Naive B cell (primary cell): ENCODE results near the gene SNX24. TPM values are rescaled to one million over a fixed set of nuclear protein-coding genes. Genes with fewer than 3 reads are reported as not detected.

Experiments used
- ATAC-seq, 2 donors: fragments of 150-1000 bp; cut with Tn5 transposase; 2 replicates each; pipeline ENCODE4 v1.10.0; 2021; ENCODE audit warnings: low read depth in 2 of 2, mild to moderate bottlenecking in 2 of 2, moderate library complexity in 2 of 2
- DNase-seq: peaks from one replicate; pipeline ENCODE4 v3.0.0; 2022
- H3K27ac Mint-ChIP-seq, 6 donors: one replicate each; pipeline ENCODE4 v1.8.0; 2020 to 2022; ENCODE audit warnings: mild to moderate bottlenecking in 6 of 6, mixed read lengths in 6 of 6, moderate library complexity in 5 of 6, inconsistent platforms in 2 of 6
- H3K27me3 Mint-ChIP-seq, 3 donors: one replicate each; pipeline ENCODE4 v1.8.0; 2021 to 2022; ENCODE audit warnings: mixed read lengths in 3 of 3, mild to moderate bottlenecking in 1 of 3
- H3K36me3 Mint-ChIP-seq, 2 donors: one replicate each; pipeline ENCODE4 v1.8.0; 2020 to 2022; ENCODE audit warnings: mixed read lengths in 2 of 2, inconsistent platforms in 1 of 2, mild to moderate bottlenecking in 1 of 2
- H3K4me1 Mint-ChIP-seq, 3 donors: one replicate each; pipeline ENCODE4 v1.8.0; 2020 to 2022; ENCODE audit warnings: mixed read lengths in 3 of 3, inconsistent platforms in 1 of 3, mild to moderate bottlenecking in 1 of 3, moderate library complexity in 1 of 3
- H3K4me3 Mint-ChIP-seq, 8 donors: one replicate each; pipeline ENCODE4 v1.8.0; 2020 to 2022; ENCODE audit warnings: mild to moderate bottlenecking in 8 of 8, mixed read lengths in 8 of 8, moderate library complexity in 8 of 8, inconsistent platforms in 2 of 8
- H3K9me3 Mint-ChIP-seq, 7 donors: one replicate each; pipeline ENCODE4 v1.8.0; 2020 to 2022; ENCODE audit warnings: mixed read lengths in 7 of 7, mild to moderate bottlenecking in 5 of 7, inconsistent platforms in 2 of 7, moderate library complexity in 1 of 7
- polyA plus RNA-seq, 6 donors: library from polyadenylated mRNA; unstranded; fragments of 300-500 nt; fragmentation: Illumina TruSeq; gene quantifications; one replicate each; pipeline ENCODE4 v1.2.3, GENCODE V29; 2021; ENCODE audit warnings: low read depth in 6 of 6

SNX24 gene, protein sequence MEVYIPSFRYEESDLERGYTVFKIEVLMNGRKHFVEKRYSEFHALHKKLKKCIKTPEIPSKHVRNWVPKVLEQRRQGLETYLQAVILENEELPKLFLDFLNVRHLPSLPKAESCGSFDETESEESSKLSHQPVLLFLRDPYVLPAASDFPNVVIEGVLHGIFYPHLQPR
- polyA plus RNA-seq = 1 to 10 TPM in 4 of 6 donors, under 1 TPM in 2; 0.65 to 2.9 (median 2.1) TPM

DNA sequence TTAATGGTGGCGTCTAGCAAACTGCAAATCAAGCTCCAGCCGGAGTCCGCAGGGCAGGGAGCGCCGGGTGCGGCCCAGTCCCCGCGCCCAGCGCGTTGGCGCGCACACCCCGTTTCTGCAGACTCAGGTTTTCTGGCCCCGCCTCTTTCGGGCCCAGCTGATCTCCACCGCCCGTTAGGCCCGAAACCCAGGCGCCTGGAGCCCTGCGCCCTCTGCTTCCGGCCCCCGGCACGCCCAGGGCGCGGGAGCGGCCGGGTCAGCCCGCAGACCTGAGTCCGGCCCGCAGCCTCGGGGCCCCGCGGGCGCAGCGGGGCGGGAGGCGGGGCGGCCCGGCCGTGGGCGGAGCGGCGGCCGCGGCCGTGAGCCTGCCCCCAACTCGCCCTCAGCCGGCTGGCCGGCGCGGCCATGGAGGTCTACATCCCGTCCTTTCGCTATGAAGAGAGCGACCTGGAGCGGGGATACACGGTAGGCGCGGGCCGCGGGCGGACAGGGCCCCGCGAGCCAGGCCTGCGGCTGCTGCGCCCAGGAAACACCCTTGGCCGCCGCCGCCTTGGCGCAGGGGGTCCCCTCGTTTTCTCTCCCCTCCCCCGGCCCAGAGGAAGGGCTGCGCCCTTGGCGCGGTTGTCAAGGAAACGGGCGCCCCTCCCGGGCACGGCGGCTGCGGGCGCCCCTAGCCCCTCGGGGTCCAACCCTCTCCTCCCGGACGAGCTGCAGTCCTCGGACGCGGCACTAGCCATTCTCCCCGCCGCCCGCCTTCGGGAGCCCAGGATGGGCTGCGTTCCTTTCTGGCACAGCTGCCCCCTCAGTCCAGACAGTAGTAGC, at the start of gene SNX24:
Gene SNX24 (plus strand): TSS at position 385 of the 822 bp plus-strand sequence. CDS start 21 bp downstream, at position 406.
- no peaks in the 10 kb centered on the region for H3K36me3 Mint-ChIP-seq
- H3K4me3 Mint-ChIP-seq = peak within 1 kb of the TSS; percentile 81 to 94 (median 91)
- H3K4me1 Mint-ChIP-seq = peaks cover 20 to 36% (median 34%) of the 10 kb centered on the region in 3 donors
- ATAC-seq = peak; percentile 81 to 84
- DNase-seq = peak; percentile 69
- H3K27ac Mint-ChIP-seq = peak within 1 kb of the TSS; percentile 74 to 95 (median 84)
- H3K9me3 Mint-ChIP-seq = no peaks in the 10 kb centered on the region
- no peaks in the 10 kb centered on the region for H3K27me3 Mint-ChIP-seq

DNA sequence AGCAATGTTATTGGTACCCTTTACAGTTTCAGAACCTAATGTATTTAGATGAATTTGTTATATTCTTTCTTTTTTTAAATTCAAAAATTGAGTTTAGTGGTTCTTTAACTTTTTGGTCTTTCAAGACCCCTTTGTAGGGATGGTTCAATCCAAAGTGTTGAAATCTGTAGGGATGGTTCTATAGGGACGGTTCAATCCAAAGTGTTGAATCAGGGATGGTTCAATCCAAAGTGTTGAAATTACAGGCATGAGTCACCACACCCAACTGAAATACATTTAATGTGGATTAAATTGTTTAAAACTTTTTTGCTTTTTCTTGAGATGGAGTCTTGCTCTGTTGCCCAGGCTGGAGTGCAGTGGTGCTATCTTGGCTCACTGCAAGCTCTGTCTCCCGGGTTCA, 39.9 kb upstream of the SNX24 start:
- no peak overlapping the region for H3K27ac Mint-ChIP-seq
- no peak for DNase-seq
- peaks cover 13 to 24% (median 18%) of the 10 kb centered on the region in 3 donors for H3K4me1 Mint-ChIP-seq
- no peaks in the 10 kb centered on the region for H3K9me3 Mint-ChIP-seq
- peaks cover 16 to 38% of the 10 kb centered on the region in 2 donors for H3K36me3 Mint-ChIP-seq
- no peak for ATAC-seq
- H3K27me3 Mint-ChIP-seq = no peaks in the 10 kb centered on the region
- H3K4me3 Mint-ChIP-seq = no peak overlapping the region

DNA sequence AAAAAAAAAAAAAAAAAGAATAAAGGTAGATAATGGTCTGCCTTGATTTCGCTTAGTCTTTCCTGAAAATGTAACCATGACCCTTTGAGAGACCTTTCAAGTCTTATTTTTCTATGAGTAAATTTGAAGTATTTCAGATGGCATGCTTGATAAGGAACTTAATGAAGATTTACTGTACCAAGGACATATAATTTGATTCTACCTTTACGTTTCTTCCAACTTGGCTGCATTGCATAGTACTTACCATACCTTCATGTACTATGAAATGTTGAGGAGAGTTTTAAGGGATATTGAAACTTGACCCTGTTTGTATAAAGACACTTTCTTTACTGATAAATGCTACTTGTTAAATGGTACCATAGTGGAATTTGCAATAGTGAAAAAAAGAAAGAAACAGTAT, 35.0 kb upstream of the SNX24 start:
- Mint-ChIP-seq H3K27ac (peak overlapping the region in 1 of 6 donors; percentile 38), H3K4me1 (peaks cover 9 to 11% (median 11%) of the 10 kb centered on the region in 3 donors), H3K9me3 (no peaks in the 10 kb centered on the region), H3K27me3 (no peaks in the 10 kb centered on the region), H3K4me3 (no peak overlapping the region), H3K36me3 (peaks cover 10 to 29% of the 10 kb centered on the region in 2 donors)
- no peak for ATAC-seq
- no peak for DNase-seq

DNA sequence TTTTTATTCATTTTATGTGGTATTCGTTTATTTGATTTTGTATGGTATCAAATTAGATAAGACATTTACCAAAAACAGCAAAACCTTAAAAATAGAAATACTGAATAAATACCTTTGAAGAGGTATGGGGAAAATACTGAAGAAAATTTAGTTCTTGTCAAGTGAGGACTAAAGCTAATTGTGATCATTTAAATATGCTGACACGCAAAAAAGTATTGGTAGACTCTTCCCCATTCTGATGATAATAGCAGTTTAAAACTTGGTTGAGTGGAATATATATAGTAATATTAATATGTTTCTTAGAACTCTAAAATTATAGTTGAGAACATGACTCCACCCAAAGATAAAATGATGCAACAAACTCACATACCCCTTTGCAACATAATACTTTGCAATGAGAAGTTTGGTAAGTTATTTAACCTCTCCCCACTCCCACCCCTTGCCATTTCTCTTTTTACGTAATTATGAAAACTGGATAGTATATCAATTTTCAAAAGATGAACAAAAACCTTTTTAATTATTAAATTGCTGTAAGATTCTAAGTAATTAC, 30.1 kb upstream of the SNX24 start:
- H3K4me3 Mint-ChIP-seq = no peak overlapping the region
- H3K9me3 Mint-ChIP-seq = no peaks in the 10 kb centered on the region
- no peaks in the 10 kb centered on the region for H3K27me3 Mint-ChIP-seq
- no peak overlapping the region for H3K27ac Mint-ChIP-seq
- no peak for DNase-seq
- ATAC-seq = no peak
- peaks cover 10 to 13% of the 10 kb centered on the region in 2 donors for H3K36me3 Mint-ChIP-seq
- peaks cover 4 to 9% (median 5%) of the 10 kb centered on the region in 3 donors for H3K4me1 Mint-ChIP-seq

DNA sequence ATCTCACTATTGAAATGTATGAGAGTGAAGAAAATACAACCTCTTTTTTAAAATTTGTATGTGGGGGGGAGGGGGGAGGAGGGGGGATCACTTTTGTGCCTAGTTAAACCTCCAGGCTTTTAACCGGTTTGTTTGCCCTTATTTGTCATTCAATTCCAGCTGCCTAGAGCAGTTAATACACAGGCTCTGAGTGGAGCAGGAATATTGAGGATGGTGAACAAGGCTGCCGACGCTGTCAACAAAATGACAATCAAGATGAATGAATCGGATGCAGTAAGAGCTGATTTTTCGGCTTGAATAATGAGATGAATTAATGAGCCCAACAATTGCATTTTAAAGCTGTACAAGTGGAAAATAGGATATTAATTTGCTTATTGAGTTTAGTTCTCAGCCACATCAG, 28.7 kb upstream of the SNX24 start:
- Mint-ChIP-seq H3K4me3 (no peak overlapping the region), H3K9me3 (no peaks in the 10 kb centered on the region), H3K4me1 (peaks cover 4 to 5% (median 5%) of the 10 kb centered on the region in 3 donors), H3K36me3 (peaks cover 10 to 14% of the 10 kb centered on the region in 2 donors), H3K27ac (peak overlapping the region in 2 of 6 donors; percentile 9 to 54), H3K27me3 (no peaks in the 10 kb centered on the region)
- DNase-seq (no peak), ATAC-seq (no peak)

DNA sequence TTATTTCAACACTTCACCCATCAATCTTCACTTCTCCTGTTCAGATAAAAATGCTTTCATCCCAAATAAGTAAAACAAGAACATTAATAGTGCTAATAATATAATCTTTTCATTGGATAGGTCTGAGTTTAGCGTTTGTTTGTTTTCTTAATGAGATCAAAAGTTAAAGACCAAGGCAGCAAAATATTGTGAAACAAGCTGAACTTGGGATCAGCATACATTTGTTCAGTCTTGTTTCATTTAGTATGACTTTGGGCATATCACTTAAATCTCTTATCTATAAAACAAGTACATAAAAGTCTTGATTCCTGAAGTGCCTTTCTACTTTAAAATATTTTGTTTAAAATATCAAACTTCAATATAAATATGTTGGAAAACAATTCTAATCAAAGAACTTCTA, 13.4 kb upstream of the SNX24 start:
- Mint-ChIP-seq H3K4me3 (peak overlapping the region in 1 of 8 donors; percentile 0), H3K27ac (peak overlapping the region in 2 of 6 donors; percentile 6 to 62), H3K4me1 (peaks cover 0 to 6% (median 6%) of the 10 kb centered on the region in 3 donors), H3K27me3 (no peaks in the 10 kb centered on the region), H3K36me3 (peaks cover 0 to 12% of the 10 kb centered on the region in 2 donors), H3K9me3 (no peaks in the 10 kb centered on the region)
- DNase-seq (no peak), ATAC-seq (no peak)

DNA sequence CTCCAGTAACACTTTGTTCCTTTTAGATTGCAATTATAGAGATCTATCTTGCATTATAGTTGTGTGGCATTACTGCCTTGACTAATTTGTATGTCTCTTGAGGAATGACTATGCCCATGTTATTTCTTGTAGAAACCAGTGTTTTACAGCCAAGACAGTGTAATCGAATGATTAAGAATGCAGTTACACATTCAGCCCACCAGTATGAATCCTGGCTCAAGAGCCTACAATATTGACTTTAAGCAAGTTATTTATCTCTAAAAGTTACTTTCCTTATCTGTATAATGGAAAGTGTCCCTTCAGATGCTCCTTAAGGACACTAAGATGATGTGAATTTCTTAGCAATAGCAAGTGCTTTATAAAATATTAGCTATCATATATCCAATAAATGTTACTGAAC, 9.7 kb upstream of the SNX24 start:
- H3K36me3 Mint-ChIP-seq = no peaks in the 10 kb centered on the region
- H3K9me3 Mint-ChIP-seq = peaks cover 0 to 2% (median 0%) of the 10 kb centered on the region in 7 donors
- H3K27me3 Mint-ChIP-seq = no peaks in the 10 kb centered on the region
- no peak for DNase-seq
- H3K27ac Mint-ChIP-seq = no peak overlapping the region
- ATAC-seq = peak; percentile 32 to 46
- no peak overlapping the region for H3K4me3 Mint-ChIP-seq
- peaks cover 9 to 19% (median 9%) of the 10 kb centered on the region in 3 donors for H3K4me1 Mint-ChIP-seq

DNA sequence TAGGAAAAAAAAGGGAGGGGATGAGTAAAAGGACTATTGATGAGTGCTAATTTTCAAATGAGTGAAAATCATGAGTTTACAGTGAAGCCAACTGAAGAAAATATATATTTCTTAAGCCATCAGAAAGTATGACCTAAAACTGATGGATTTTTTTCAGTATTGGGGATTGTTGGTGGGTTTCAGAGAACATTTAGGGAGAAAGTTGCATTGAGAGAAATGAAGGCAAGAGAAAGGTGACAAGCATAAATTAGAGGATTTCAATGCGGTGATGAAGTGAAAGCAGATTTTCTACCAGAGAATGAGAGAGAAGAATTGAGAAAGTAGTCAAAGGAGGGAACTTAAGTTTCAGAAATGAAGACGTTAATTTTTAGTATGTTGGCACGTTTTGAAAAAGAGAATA, 8.5 kb upstream of the SNX24 start:
- Mint-ChIP-seq H3K27ac (no peak overlapping the region), H3K9me3 (peaks cover 0 to 2% (median 0%) of the 10 kb centered on the region in 7 donors), H3K27me3 (no peaks in the 10 kb centered on the region), H3K4me3 (no peak overlapping the region), H3K4me1 (peaks cover 9 to 21% (median 14%) of the 10 kb centered on the region in 3 donors), H3K36me3 (no peaks in the 10 kb centered on the region)
- no peak for ATAC-seq
- DNase-seq = no peak

DNA sequence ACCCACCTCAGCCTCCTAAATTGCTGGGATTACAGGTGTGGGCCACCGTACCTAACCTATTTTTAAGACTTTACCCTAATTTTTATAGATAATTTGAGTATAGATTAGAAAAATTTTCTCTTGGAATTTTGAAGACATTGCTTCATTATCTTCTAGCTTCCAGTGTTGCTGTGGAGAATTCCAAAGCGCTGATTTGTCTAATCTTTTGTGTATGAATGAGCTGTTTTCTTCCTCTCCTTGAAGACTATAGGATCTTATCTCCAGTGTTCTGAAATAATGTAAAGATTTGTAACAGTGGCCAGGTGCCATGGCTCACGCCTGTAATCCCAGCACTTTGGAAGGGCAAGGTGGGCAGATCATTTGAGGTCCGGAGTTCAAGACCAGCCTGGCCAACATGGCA, 5.7 kb upstream of the SNX24 start:
- no peak overlapping the region for H3K27ac Mint-ChIP-seq
- H3K36me3 Mint-ChIP-seq = no peaks in the 10 kb centered on the region
- H3K27me3 Mint-ChIP-seq = no peaks in the 10 kb centered on the region
- peaks cover 0 to 2% (median 0%) of the 10 kb centered on the region in 7 donors for H3K9me3 Mint-ChIP-seq
- DNase-seq = no peak
- ATAC-seq = no peak
- H3K4me3 Mint-ChIP-seq = peak overlapping the region in 1 of 8 donors; percentile 13
- H3K4me1 Mint-ChIP-seq = peaks cover 11 to 27% (median 26%) of the 10 kb centered on the region in 3 donors

DNA sequence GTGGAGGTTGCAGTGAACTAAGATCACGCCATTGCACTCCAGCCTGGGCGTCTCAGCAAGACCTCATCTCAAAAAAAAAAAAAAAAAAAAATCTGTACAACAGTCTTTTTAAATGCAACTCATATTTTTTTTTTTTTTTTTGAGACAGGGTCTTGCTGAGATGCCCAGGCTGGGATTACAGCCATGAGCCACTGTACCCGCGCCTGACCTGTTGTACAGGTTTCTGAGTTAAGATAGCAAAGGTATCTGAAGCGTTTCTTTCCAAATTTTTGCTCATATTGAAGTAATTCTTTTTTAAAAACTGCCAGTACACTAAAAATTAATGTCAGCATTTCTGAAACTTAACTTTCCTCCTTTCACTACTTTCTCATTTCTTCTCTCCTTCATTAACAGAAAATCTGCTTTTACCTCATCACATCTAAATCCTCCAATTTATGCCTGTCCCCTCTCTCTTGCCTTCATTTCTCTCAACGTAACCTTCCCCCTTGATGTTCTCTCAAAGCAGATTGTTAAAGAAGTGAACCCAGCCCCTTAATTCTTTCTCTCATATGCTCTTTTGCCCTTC, 3.3 kb upstream of the SNX24 start:
- H3K4me1 Mint-ChIP-seq = peaks cover 14 to 40% (median 35%) of the 10 kb centered on the region in 3 donors
- peaks cover 0 to 2% (median 0%) of the 10 kb centered on the region in 7 donors for H3K9me3 Mint-ChIP-seq
- H3K36me3 Mint-ChIP-seq = no peaks in the 10 kb centered on the region
- DNase-seq = no peak
- no peak overlapping the region for H3K4me3 Mint-ChIP-seq
- no peak for ATAC-seq
- H3K27ac Mint-ChIP-seq = no peak overlapping the region
- no peaks in the 10 kb centered on the region for H3K27me3 Mint-ChIP-seq

DNA sequence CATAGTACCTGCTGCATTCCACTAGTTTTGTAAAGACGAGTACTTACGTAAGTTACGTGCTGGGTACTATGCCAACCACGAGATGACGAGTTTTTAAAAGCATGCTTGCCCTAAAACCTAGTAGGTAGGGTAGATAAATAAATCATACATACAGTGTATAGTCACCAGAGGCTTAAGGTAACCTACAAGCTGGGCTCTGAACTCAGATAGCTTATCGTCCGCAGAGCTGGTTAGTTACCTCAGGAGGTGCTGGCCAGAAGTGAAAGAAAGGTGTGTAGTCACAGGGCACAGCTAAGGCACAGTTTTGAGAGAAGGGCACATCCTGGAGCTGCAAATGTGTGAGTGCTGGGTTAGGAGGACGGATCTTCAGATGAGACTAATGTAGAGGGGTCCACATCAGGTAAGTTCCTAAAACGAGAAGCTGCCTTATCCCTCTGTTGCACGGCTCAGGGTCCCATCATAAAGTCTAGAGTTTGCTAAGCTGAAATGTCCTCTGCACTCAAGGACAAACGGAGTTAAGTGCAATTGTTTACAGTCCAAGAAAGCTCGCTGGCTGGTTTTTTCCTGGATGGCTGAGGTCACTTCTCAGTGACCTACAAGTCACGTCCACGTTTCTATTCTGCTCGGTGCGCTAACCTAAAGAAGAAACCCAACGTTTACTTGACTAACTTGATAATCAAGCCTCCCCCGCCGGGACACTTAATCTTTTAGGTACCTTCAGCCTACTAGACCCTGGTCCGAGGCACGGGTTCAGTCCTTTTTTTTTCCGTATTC, 1.1 kb upstream of the SNX24 start:
- peak overlapping the region; percentile 53 to 95 (median 82) for H3K27ac Mint-ChIP-seq
- no peaks in the 10 kb centered on the region for H3K36me3 Mint-ChIP-seq
- H3K27me3 Mint-ChIP-seq = no peaks in the 10 kb centered on the region
- DNase-seq (no peak), ATAC-seq (no peak)
- peak overlapping the region; percentile 81 to 94 (median 91) for H3K4me3 Mint-ChIP-seq
- H3K9me3 Mint-ChIP-seq = peaks cover 0 to 2% (median 0%) of the 10 kb centered on the region in 7 donors
- peaks cover 19 to 37% (median 32%) of the 10 kb centered on the region in 3 donors for H3K4me1 Mint-ChIP-seq

DNA sequence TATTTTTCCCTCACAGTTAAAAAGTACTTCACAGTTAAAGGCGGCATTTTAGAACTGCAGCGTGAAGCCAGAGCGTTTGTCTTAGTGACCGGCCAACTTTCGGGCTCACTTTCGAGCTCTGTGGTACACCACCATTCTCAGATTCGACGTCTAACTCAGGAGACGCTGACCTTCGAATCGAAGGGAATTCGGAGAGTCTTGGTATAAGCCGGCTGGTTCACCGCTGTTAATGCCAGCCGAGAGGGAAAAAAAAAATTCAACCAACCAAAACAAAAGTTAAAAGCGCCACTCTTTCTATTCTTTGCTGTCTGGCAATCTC, 544 bp upstream of the SNX24 start:
- DNase-seq (no peak), ATAC-seq (peak; percentile 1 to 3)
- H3K9me3 Mint-ChIP-seq = peaks cover 0 to 2% (median 0%) of the 10 kb centered on the region in 7 donors
- peaks cover 22 to 39% (median 36%) of the 10 kb centered on the region in 3 donors for H3K4me1 Mint-ChIP-seq
- H3K36me3 Mint-ChIP-seq = no peaks in the 10 kb centered on the region
- H3K4me3 Mint-ChIP-seq = peak overlapping the region; percentile 81 to 94 (median 91)
- peak overlapping the region in 5 of 6 donors; percentile 53 to 95 (median 84) for H3K27ac Mint-ChIP-seq
- H3K27me3 Mint-ChIP-seq = no peaks in the 10 kb centered on the region
